A549 (cell line): ENCODE data around the gene ARMH2.

Experiments used
- BHLHE40 ChIP-seq: IDR thresholded peaks from 2 replicates; pipeline ENCODE4 v1.6.1; 2012; ENCODE audit warnings: low read depth, low read length, inconsistent platforms
- CTCF ChIP-seq: fragments of >200 bp; sonication (Bioruptor Twin); formaldehyde crosslinking; IDR thresholded peaks from 3 replicates; pipeline ENCODE4 v1.5.1; 2016
- HOXA7 ChIP-seq: fragments of 250-450 bp; sonication (Bioruptor Pico); IDR thresholded peaks from 2 replicates; pipeline ENCODE4 v1.5.0; 2020; ENCODE audit warnings: mild to moderate bottlenecking, moderate library complexity

- TF ChIP-seq CTCF = no peak
- no peak for TF ChIP-seq BHLHE40
- no peak for TF ChIP-seq HOXA7 (CRISPR knock-in tag)
These were observed 35.1 kb upstream of the ARMH2 start for GRCh38 chr6:24833711-24834386.
